HG03460 (cell line): ENCODE results near the gene CSTA.
A peak's percentile ranks its signal among the peaks of the same experiment; 100 is the strongest.

ENCODE experiments used
- ATAC-seq: cut with Tn5 transposase; IDR thresholded peaks from one replicate; pipeline ENCODE4 v1.9.1; 2021; ENCODE audit not compliant: unreplicated experiment

The CSTA gene

DNA sequence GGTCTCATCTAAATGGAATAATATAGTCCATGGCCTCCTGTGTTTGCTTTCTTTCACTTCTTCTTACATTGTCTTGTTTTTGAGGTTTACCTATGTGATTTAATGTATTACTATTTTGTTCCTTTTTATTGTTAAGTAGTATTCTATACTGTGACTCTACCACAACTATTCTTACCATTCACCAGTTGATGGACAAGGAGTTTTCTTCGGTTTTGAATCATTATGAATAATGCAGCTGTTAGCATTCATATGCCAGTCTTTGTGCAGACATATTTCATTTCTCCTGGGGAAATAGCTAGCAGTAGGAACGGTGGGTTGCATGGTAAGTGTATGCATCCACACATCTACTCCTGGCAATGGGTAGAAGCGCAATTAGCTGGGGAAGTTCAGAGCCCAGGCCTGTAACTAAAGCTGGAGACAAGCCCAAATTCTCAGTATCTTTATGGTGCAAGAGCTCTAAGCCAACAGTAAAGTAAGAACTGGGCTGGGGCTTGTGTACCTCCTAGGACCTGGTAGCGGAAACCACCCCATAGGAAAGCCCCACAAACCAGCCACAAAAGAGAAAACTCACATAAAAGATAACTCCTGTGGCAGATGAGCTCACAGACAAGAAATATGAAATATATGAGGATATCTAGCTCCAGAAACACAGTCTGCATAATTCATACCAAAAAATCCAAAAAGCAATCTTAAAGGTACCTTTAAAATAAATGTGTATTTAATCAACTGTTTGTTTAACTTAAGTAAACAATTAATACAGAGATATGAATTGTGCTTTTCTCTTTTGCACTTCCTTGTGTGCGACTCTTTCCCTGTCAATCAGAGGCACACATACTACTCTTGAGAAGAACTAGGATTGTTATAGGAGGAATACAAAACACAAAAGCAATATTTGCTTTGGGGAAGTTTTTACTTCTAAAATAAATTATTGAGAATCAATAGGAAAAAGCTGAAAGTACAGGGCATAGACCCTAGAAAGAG lies 2.7 kb upstream of the CSTA start:
- no peak for ATAC-seq

DNA sequence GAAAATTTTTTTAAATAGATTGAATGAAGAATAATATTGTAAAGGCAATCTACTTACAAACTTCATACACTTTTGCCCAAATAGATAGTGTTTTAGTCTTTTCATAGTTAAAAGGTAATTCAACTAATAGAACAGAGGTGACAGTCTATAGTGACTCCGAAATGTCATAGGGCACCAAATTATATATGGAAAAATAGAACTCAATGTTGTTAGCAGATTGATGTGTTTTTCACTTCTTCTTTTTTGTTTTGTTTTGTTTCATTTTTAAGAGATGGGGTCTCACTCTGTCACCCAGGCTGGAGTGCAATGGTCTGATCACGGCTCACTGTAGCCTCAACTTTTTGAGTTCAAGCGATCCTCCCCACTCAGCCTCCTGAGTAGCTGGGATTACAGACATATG lies 721 bp downstream of the CSTA start:
- no peak for ATAC-seq

DNA sequence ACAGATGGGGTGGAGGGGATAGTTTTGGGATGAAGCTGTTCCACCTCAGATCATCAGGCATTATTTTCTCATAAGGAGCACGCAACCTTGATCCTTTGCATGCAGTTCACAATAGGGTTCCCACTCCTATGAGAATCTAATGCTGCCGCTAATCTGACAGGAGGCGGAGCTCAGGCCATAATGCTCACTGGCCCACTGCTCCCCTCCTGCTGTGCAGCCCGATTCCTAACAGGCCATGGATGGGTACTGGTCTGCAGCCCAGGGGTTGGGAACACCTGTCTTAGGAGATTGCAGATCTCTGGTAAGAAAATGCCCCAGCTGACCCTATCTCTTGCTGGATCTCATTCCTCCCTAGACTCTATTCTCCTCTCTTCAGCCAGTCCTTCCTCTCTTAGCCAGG lies 6.8 kb downstream of the CSTA start:
- ATAC-seq = no peak

DNA sequence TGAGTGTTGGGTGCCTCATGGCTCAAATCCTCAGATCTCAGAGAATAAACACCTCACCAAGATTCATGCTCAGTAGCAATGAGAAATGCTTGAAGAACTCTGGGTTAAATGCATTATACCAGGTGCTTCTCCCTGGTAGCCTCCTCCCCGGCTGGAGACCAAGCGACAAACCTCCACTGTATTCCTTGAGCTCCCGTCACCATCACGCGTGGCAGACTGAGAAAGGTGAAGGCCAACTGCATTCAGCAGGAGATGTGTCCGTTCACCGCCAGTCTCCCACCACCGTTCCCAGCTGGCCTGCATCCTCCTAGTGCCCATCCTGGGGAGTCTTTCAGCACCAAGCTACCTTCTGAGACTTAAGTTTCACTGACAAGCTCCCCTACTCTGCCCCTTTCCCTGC lies 7.5 kb downstream of the CSTA start:
- no peak for ATAC-seq

GRCh38 chr3:122342803-122343202 lies 17.8 kb downstream of the CSTA start:
- no peak for ATAC-seq

DNA sequence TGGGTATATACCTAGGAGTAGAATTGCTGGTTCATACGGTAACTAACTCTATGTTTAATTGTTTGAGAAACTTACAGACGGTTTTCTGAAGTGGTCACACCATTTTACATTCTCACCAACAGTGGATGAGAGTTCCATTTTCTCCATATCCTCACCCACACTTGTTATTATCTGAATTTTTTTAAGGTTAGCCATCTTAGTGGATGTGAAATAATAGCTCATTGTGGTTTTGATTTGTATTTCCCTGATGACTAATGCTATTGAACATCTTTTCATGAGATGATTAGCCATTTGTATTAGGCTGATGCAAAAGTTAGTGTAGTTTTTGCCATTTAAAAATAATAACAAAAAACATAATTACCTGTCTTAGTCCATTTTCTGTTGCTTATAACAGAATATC lies 18.6 kb downstream of the CSTA start:
- no peak for ATAC-seq

GRCh38 chr3:122349171-122349570 lies 24.1 kb downstream of the CSTA start:
- no peak for ATAC-seq

- ATAC-seq = no peak
Observed at GRCh38 chr3:122350814-122351418, 25.9 kb downstream of the CSTA start.

DNA sequence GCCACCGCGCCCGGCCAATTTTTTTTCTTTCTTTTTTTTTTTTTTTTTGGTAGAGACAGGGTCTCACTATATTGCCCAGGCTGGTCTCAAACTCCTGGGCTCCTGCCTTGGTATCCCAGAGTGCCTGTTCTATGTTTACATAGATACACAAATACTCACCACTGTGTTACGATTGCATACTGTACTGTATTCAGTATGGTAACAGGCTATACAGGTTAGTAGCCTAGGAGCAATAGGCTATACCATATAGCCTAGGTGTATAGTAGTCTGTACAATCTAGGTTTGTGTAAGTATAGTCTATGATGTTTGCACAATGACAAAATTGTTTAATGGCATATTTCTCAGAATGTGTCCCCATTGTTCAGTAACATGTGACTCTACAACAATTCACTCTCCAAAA lies 26.6 kb downstream of the CSTA start:
- no peak for ATAC-seq

DNA sequence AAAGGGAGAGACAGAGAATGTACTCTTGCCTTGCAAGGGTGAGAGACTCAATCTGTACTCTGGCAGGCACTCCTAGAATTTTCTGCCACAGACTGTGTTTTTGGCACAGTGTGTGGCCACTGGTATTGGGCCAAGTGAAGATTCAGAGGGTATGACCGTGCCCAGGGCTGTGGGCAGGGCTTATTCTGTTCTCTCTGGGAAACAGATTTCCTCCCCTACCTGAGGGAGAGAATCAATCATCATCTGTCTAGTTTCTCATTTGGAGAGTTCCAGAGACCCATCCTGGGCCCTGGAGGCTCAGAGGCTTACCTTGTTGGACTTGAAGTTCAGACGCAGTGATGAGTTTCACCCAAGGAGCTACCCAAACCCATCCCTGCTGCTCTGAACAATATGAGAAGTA lies 28.2 kb downstream of the CSTA start:
- ATAC-seq = no peak

DNA sequence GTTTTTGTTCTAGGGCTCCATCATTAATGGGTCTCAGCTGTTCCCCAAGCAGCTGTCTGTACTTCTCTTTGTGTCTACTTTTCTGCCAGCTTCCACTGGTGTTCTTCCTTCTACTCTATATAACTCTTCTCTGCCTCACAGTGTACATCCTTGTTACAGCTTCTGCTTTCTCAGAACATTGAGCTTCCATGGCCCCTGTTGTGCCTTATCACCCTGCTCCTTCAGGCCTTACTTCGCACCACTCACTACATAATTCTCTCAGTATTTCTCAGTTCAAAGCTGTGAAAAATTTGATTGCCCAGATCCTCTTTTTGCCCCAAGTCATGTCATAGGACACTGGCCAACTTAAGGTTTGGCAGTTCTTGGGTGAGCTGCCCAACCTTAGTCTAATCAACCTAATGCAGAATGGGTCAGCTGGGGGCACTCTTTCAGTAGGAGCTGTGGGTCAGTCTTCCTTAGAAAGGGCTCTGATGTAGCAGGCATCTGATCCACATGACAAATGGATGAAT lies 28.9 kb downstream of the CSTA start:
- ATAC-seq = no peak

DNA sequence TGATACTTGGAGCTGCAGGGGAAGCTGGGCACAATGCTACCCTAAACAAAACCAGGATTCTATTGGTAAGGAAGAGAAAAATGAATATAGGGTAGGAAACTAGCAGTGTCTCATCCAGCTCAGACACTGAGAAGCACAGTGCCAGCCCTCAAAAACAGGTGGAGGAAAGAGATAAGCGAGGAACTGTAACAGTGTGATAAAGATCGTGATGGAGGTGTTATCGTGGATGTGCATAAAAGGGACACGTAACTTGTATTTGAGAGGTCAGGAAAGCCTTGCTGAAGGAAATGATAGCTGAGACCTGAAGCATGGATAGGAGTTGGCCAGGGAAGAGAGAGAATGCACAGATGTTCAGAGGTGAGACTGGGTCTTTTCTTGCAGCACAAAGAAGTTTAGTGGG lies 30.6 kb downstream of the CSTA start:
- no peak for ATAC-seq

DNA sequence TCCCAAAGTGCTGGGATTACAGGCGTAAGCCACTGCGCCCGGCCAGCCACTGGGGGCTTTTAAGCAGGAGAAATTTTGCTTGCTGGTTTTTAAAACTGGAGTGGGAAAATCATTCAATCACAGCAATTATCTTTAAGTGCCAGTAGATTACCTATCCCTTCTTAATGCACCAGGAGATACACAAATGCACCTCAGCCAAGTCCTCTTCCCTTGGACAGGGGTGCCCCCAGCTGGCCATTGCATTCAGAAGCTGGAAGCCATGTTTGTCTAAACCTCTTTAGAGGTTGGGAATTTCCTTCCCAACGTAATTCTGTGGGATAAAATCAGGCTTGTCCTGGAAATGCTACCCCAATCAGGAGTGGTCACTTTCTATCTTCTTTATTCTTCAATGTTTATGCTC lies 31.4 kb downstream of the CSTA start:
- ATAC-seq = no peak

DNA sequence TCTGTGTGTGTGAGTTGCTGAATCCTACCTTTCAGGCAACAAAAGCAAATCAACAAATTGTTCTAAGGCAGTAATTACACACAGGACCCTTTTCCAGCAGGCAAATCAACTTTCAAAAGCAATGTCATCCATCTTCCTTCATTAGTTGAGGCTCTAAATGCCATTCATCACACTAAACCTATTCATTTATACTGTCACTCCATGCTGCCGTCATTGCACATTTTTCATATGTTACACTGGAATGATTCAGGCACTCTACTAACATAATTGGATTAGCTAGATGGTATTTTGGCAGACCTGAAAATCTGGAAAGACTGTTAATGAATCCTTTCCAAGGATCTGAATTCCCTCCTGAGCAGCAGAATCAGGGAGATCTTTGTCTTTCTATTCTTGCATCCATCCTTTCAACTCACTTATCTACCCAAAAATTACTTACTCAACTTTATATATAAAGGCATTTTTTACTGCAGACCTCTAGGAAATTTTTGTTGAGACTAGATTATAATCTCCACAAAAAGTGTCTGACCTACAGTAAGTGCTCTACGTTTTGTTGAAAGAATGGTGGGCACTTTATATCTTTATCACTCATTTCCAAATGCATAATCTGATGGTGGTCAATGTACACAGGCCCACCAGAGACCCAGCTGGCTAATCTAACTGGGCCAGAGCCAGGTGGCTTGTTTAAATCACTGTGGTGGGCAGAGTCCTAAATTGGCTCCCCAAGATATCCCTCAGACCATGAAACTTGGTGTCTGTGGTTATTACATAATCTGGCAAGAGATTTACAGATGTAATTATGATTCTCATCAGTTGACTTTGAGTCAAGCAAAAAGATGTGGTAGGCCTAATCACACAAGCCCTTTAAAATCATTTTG lies 33.0 kb downstream of the CSTA start:
- ATAC-seq = no peak

- no peak for ATAC-seq
Observed at GRCh38 chr3:122358703-122359032, 33.6 kb downstream of the CSTA start.

- no peak for ATAC-seq
Observed at GRCh38 chr3:122362026-122362425, 37.0 kb downstream of the CSTA start.

- no peak for ATAC-seq
Observed at GRCh38 chr3:122364490-122364889, 39.4 kb downstream of the CSTA start.

- ATAC-seq = peak; percentile 55
Observed at GRCh38 chr3:122365073-122365472, 40.0 kb downstream of the CSTA start.

DNA sequence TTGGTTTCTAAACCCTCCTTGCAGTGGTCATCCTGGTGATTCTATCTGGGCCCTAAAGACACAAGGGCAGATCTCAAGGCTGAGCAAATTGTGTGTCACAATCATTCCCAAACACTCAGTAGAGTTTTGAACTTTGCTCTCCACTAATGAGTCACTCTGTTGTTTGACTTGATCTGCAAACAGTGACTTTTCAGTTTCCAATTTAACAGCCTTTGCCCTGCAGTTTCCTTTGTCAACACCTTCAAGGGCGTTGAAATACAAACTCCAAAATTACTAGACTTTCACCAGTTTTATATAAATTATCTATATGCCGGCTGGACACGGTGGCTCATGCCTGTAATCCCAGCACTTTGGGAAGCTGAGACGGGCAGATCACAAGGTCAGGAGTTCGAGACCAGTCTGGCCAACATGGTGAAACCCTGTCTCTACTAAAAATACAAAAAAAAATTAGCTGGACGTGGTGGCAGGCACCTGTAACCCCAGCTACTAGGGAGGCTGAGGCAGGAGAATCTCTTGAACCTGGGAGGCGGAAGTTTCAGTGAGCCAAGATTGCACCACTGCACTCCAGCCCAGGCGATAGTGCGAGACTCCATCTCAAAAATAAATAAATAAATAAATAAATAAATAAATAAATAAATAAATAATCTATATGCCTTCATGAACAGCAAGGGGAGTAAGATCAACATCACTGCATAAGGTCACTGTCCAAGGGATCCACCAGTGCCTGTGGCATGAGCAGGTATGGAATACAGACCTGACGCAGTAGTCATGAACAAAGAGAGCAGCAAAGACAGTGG lies 40.7 kb downstream of the CSTA start:
- peak; percentile 46 for ATAC-seq

DNA sequence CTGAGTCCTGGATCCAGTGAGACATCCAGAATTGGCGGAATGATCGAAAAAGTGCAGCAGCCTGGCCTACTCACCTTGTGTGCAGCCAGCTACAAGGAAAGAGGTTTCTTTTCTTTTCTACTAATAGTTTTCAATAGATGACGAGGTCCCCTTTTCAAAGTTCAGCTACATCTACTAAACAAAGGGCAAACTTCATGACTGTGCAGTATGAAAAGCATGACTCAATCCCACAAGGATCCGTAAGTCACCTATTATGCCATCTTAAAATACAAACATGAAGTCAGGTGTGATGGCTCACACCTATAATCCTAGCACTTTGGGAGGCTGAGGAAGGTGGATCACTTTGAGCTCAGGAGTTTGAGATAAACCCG lies 41.3 kb downstream of the CSTA start:
- ATAC-seq = no peak

- ATAC-seq = no peak
Observed at GRCh38 chr3:122374034-122374433, 49.0 kb downstream of the CSTA start.
